A204.1 (cell line): ENCODE data around the gene C10orf95.
A peak's percentile ranks its signal among the peaks of the same experiment; 100 is the strongest.

Experiments
- FAIRE-seq: peaks from 2 replicates; lab custom pipeline; 2012; peaks lifted over from hg19 to GRCh38; lab: Jason Lieb, UNC

The C10orf95 gene

DNA sequence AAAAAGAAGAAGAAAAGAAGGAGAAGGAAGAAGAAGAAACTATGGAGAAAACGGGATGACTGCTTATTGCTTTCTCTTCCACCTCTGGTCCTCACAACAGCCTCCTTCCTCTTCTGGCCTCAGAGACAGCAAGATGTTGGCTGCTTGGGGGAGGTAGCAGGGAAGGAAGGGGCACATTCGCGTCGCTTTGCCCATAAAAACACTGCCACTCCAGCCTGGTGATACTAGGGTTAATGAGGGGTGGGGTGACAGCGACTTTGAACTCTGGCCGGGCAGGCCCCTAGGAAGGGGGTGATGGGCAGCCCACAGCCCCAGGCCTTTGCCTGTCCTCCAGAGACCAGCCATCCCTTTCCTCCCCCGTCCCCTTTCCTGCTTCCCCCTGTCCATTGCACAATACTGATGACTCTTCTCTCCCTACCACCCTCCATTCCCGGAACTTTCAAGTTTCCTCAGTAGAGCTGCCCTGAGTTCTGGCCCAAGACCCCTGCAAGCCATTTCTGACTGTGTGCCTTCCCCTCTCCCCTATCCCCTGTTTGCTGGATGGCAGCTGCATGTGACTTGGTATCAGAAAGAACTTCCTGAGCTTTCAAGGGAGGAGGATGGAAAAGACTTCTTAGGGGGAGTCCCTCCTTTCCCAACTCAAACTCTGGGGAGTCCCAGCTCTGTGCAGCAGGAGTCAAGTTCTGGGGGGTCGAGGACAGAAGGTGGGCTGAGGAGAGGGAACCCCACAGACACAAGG is 16.8 kb downstream of the C10orf95 start:
- no peak for FAIRE-seq

GRCh38 chr10:102433619-102434046 is 17.7 kb downstream of the C10orf95 start:
- no peak for FAIRE-seq

- FAIRE-seq: peak; percentile 97
These were observed 19.0 kb downstream of the C10orf95 start, which contains the start of gene CUEDC2 for GRCh38 chr10:102432162-102432950. TSS of gene CUEDC2 (minus strand) at chr10:102432574. CDS start at chr10:102425188, 7,386 bp downstream.

GRCh38 chr10:102431452-102432124 is 19.8 kb downstream of the C10orf95 start:
- no peak for FAIRE-seq

DNA sequence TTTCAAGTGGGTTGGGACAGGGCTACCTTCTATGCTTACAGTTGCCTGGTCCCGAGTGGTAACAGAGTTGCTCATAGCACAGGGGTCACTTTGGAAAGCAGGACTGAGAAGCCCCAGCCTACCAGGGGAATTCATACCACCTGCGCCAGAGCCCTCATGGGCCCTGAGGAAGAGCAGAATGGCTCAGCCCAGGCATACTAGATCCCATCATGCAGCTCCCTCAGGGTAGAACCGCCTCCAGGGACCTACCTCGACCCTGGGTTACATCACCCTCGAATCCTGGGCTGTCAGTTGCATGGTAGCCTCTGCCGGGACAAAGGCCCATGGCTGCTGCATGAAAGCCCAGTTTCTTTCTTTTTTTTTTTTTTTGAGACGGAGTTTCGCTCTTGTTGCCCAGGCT is 21.9 kb downstream of the C10orf95 start:
- FAIRE-seq: no peak

- FAIRE-seq: no peak
These were observed 24.5 kb downstream of the C10orf95 start for GRCh38 chr10:102426803-102427287.

DNA sequence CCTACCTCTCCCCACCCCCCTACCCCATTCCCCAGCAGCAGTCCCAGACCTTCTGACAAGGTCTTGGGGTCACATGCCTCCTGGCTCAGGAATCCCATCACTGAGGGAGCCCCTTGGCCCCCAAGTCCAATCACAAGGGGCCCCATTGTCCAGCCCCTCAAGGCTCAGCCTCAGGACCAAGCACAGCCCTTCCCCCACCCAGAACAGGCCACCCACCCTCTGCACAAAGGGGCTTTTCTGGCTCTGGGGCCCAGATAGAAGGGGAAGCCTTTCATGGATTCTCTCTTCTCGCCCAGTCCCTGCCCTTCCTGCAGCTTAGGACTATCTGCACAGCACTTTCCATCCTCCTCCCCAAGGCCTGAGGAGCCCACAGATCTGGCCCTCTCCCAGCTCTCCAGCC is 25.9 kb downstream of the C10orf95 start:
- no peak for FAIRE-seq

DNA sequence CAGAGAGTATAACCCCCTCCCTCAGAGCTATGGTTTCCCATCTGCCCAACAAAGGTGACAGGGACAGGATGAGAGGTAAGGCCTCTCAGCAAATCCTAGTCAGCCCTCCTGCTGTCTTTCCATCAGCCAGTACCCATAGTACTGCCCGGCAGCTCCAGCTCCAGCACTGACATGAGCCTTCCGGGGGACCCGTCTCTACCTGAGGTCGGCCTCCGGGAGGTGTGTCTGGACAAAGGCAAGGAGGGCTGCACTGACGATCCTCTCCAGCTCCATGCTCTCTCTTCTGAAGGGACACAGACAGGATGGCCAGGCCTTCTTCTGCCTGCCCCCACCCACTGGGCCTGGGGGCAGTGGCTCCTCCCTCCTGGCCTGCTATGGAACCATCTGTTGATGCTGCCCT is 26.4 kb downstream of the C10orf95 start:
- FAIRE-seq: no peak

DNA sequence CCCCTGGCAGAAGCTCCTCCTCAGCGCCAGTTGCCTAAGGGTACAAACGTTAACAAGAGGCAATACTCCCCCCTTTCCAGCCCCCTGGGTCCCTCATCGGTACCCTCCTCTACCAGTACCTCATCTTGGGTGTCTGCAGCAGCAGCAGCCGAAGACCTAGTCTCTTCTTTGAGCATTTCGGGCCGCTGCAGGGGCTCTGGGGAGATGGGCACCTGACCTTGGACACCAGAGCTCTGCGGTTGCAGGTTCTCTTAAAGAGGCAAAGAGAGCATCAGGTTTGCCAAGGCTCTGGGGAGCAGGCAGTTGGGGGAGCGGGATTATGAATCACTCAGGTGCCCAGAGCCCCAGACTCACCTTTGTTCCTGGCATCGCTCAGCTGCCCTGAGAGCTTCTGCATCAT is 27.2 kb downstream of the C10orf95 start:
- FAIRE-seq: no peak

GRCh38 chr10:102423372-102423968 is 27.9 kb downstream of the C10orf95 start:
- no peak for FAIRE-seq

DNA sequence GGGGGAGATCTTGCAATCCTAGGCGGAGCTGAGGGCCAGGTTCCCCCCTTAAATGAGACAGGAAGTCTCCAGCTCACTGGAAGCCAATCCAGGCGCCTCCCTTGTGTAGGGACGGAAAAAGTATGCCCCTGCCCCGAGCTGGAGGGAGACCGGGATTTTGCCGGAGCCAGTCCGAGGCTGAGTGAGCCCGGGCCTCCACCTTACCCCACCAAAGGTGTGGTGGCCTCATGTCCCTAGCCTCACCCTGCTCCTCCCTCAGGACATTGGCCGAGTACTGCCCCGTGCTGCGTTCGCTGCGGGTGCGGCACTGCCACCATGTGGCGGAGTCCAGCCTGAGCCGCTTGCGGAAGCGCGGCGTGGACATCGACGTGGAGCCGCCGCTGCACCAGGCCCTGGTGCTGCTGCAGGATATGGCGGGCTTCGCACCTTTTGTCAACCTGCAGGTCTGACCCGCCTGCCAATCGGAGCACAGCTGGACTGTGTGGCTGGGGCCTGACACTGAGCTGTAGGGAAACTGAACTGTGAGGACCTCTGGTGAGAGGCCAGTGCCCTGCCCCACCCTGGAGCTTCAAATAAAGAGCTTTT is 28.7 kb downstream of the C10orf95 start:
- FAIRE-seq: no peak

DNA sequence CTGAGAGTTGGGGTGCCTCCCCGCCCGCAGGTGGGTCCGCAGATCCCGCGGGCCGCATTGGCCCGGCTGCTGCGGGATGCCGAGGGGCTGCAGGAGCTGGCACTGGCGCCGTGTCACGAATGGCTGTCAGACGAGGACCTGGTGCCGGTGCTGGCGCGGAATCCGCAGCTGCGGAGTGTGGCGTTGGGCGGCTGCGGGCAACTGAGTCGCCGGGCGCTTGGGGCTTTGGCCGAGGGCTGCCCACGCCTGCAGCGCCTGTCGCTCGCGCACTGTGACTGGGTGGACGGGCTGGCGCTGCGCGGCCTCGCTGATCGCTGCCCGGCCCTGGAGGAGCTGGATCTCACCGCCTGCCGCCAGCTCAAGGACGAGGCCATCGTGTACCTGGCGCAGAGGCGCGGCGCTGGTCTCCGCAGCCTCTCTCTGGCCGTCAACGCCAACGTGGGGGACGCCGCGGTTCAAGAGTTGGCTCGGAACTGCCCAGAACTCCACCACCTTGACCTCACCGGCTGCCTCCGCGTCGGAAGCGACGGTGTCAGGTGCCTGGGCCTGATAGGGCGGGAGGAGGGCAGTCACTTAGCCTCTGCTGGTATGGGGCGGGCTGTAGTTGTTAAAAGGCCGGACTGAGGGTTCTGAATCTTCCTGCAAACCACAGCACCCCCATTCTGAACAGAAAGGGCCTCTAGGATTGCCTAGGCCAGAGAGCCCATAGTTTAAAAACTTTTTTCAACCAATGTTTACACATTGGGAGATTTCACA is 29.4 kb downstream of the C10orf95 start:
- FAIRE-seq: no peak

- FAIRE-seq: no peak
These were observed 29.9 kb downstream of the C10orf95 start for GRCh38 chr10:102421507-102421756.

- FAIRE-seq: peak; percentile 89
These were observed 30.4 kb downstream of the C10orf95 start, which contains the start of gene FBXL15 for GRCh38 chr10:102420714-102421506. TSS of gene FBXL15 (plus strand) at chr10:102420836. CDS start at chr10:102421130, 294 bp downstream.

GRCh38 chr10:102420181-102420713 is 31.1 kb downstream of the C10orf95 start:
- no peak for FAIRE-seq

GRCh38 chr10:102419269-102420180 is 31.8 kb downstream of the C10orf95 start:
- no peak for FAIRE-seq

- FAIRE-seq: no peak
These were observed 32.6 kb downstream of the C10orf95 start, which contains the start of gene PSD for GRCh38 chr10:102418622-102419268. TSS of gene PSD (minus strand) at chr10:102418785. CDS start at chr10:102417038, 1,747 bp downstream.

- no peak for FAIRE-seq
These were observed 34.6 kb downstream of the C10orf95 start for GRCh38 chr10:102416695-102417094.
